ENCODE data around the gene DMPK. TPM values are rescaled to one million over a fixed set of nuclear protein-coding genes. Genes with fewer than 3 reads are reported as not detected.

DMPK gene
- total RNA-seq, 1 donor from 2014 or later, result 107 TPM

- peaks cover 18% of the 10 kb centered on the region for H3K9me3 Mint-ChIP-seq (ENCODE audit: unreplicated experiment)
- peaks cover 22% of the 10 kb centered on the region for H3K27me3 Mint-ChIP-seq (ENCODE audit: unreplicated experiment)
- no peak for DNase-seq
- peaks cover 2% of the 10 kb centered on the region for H3K4me1 Mint-ChIP-seq (ENCODE audit: low read depth, unreplicated experiment)
- no peaks in the 10 kb centered on the region for H3K36me3 Mint-ChIP-seq (ENCODE audit: unreplicated experiment)
- H3K4me3 Mint-ChIP-seq (ENCODE audit: unreplicated experiment), result no peak overlapping the region
- TF ChIP-seq CTCF (IDR thresholded peaks at IDR 0.05; ENCODE audit: partially characterized antibody, unreplicated experiment), result no peak
- H3K27ac Mint-ChIP-seq (ENCODE audit: unreplicated experiment), result no peak overlapping the region
Observed at GRCh38 chr19:45773384-45773783, 8.9 kb downstream of the DMPK start.

- peaks cover 2% of the 10 kb centered on the region for H3K4me1 Mint-ChIP-seq (ENCODE audit: low read depth, unreplicated experiment)
- no peak overlapping the region for H3K4me3 Mint-ChIP-seq (ENCODE audit: unreplicated experiment)
- H3K36me3 Mint-ChIP-seq (ENCODE audit: unreplicated experiment), result no peaks in the 10 kb centered on the region
- H3K27me3 Mint-ChIP-seq (ENCODE audit: unreplicated experiment), result peaks cover 22% of the 10 kb centered on the region
- no peak overlapping the region for H3K27ac Mint-ChIP-seq (ENCODE audit: unreplicated experiment)
- DNase-seq, result no peak
- no peak for TF ChIP-seq CTCF (IDR thresholded peaks at IDR 0.05; ENCODE audit: partially characterized antibody, unreplicated experiment)
- H3K9me3 Mint-ChIP-seq (ENCODE audit: unreplicated experiment), result peaks cover 18% of the 10 kb centered on the region
Observed at GRCh38 chr19:45772912-45773311, 9.4 kb downstream of the DMPK start.

GRCh38 chr19:45772130-45772840 is 10.0 kb downstream of the DMPK start:
- H3K27me3 Mint-ChIP-seq (ENCODE audit: unreplicated experiment), result peaks cover 22% of the 10 kb centered on the region
- peak overlapping the region; percentile 29 for H3K27ac Mint-ChIP-seq (ENCODE audit: unreplicated experiment)
- H3K4me1 Mint-ChIP-seq (ENCODE audit: low read depth, unreplicated experiment), result peaks cover 2% of the 10 kb centered on the region
- H3K4me3 Mint-ChIP-seq (ENCODE audit: unreplicated experiment), result peak overlapping the region; percentile 39
- no peak for TF ChIP-seq CTCF (IDR thresholded peaks at IDR 0.05; ENCODE audit: partially characterized antibody, unreplicated experiment)
- no peak for DNase-seq
- peaks cover 18% of the 10 kb centered on the region for H3K9me3 Mint-ChIP-seq (ENCODE audit: unreplicated experiment)
- no peaks in the 10 kb centered on the region for H3K36me3 Mint-ChIP-seq (ENCODE audit: unreplicated experiment)

- peaks cover 18% of the 10 kb centered on the region for H3K9me3 Mint-ChIP-seq (ENCODE audit: unreplicated experiment)
- H3K4me3 Mint-ChIP-seq (ENCODE audit: unreplicated experiment), result peak overlapping the region; percentile 70
- DNase-seq, result no peak
- H3K27ac Mint-ChIP-seq (ENCODE audit: unreplicated experiment), result peak overlapping the region; percentile 69
- H3K4me1 Mint-ChIP-seq (ENCODE audit: low read depth, unreplicated experiment), result peaks cover 2% of the 10 kb centered on the region
- H3K36me3 Mint-ChIP-seq (ENCODE audit: unreplicated experiment), result no peaks in the 10 kb centered on the region
- peaks cover 22% of the 10 kb centered on the region for H3K27me3 Mint-ChIP-seq (ENCODE audit: unreplicated experiment)
- TF ChIP-seq CTCF (IDR thresholded peaks at IDR 0.05; ENCODE audit: partially characterized antibody, unreplicated experiment), result no peak
Observed at GRCh38 chr19:45771311-45771933, 10.9 kb downstream of the DMPK start.
